ENCODE data around the gene SNX7.

SNX7 gene

GRCh38 chr1:98674075-98674781, 12.7 kb downstream of the SNX7 start:
- Mint-ChIP-seq H3K36me3 (ENCODE audit: insufficient read depth) (no peaks in the 10 kb centered on the region), H3K27ac (ENCODE audit: low read depth) (no peak overlapping the region), H3K4me1 (no peaks in the 10 kb centered on the region), H3K9me3 (no peaks in the 10 kb centered on the region), H3K4me3 (no peak overlapping the region), H3K27me3 (peaks cover 6% of the 10 kb centered on the region)
- DNase-seq (ENCODE audit: low spot score in 2 of 2) (no peak), ATAC-seq (replicated peaks; ENCODE audit: extremely low read depth, poor library complexity, severe bottlenecking) (no peak)

- no peaks in the 10 kb centered on the region for H3K4me1 Mint-ChIP-seq
- ATAC-seq (replicated peaks; ENCODE audit: extremely low read depth, poor library complexity, severe bottlenecking): no peak
Observed at GRCh38 chr1:98675282-98675681, 13.8 kb downstream of the SNX7 start.

GRCh38 chr1:98677288-98677687, 15.8 kb downstream of the SNX7 start:
- DNase-seq (ENCODE audit: low spot score in 2 of 2) (no peak), ATAC-seq (replicated peaks; ENCODE audit: extremely low read depth, poor library complexity, severe bottlenecking) (no peak)
- H3K4me3 Mint-ChIP-seq: no peak overlapping the region

More at GRCh38 chr1:98675282-98675681, 13.8 kb downstream of the SNX7 start:
- Mint-ChIP-seq H3K27me3 (no peaks in the 10 kb centered on the region), H3K27ac (ENCODE audit: low read depth) (no peak overlapping the region), H3K36me3 (ENCODE audit: insufficient read depth) (no peaks in the 10 kb centered on the region), H3K9me3 (no peaks in the 10 kb centered on the region), H3K4me3 (no peak overlapping the region)
- no peak for DNase-seq (ENCODE audit: low spot score in 2 of 2)

GRCh38 chr1:98681812-98682211, 20.3 kb downstream of the SNX7 start:
- H3K4me3 Mint-ChIP-seq: no peak overlapping the region
- H3K27ac Mint-ChIP-seq (ENCODE audit: low read depth): no peak overlapping the region
- DNase-seq (ENCODE audit: low spot score in 2 of 2) (no peak), ATAC-seq (replicated peaks; ENCODE audit: extremely low read depth, poor library complexity, severe bottlenecking) (no peak)
- no peaks in the 10 kb centered on the region for H3K36me3 Mint-ChIP-seq (ENCODE audit: insufficient read depth)
- H3K9me3 Mint-ChIP-seq: no peaks in the 10 kb centered on the region
- no peaks in the 10 kb centered on the region for H3K27me3 Mint-ChIP-seq
- H3K4me1 Mint-ChIP-seq: no peaks in the 10 kb centered on the region

More at GRCh38 chr1:98677288-98677687, 15.8 kb downstream of the SNX7 start:
- Mint-ChIP-seq H3K27me3 (no peaks in the 10 kb centered on the region), H3K36me3 (ENCODE audit: insufficient read depth) (no peaks in the 10 kb centered on the region), H3K27ac (ENCODE audit: low read depth) (no peak overlapping the region), H3K9me3 (no peaks in the 10 kb centered on the region), H3K4me1 (no peaks in the 10 kb centered on the region)

- no peaks in the 10 kb centered on the region for H3K27me3 Mint-ChIP-seq
- no peaks in the 10 kb centered on the region for H3K9me3 Mint-ChIP-seq
- no peak overlapping the region for H3K27ac Mint-ChIP-seq (ENCODE audit: low read depth)
- H3K36me3 Mint-ChIP-seq (ENCODE audit: insufficient read depth): no peaks in the 10 kb centered on the region
- no peak overlapping the region for H3K4me3 Mint-ChIP-seq
- no peak for ATAC-seq (replicated peaks; ENCODE audit: extremely low read depth, poor library complexity, severe bottlenecking)
- H3K4me1 Mint-ChIP-seq: no peaks in the 10 kb centered on the region
- no peak for DNase-seq (ENCODE audit: low spot score in 2 of 2)
Observed at GRCh38 chr1:98688110-98688739, 26.7 kb downstream of the SNX7 start.

- Mint-ChIP-seq H3K27ac (ENCODE audit: low read depth) (no peak overlapping the region), H3K27me3 (no peaks in the 10 kb centered on the region), H3K4me3 (no peak overlapping the region), H3K4me1 (no peaks in the 10 kb centered on the region), H3K36me3 (ENCODE audit: insufficient read depth) (peaks cover 3% of the 10 kb centered on the region), H3K9me3 (no peaks in the 10 kb centered on the region)
- ATAC-seq (replicated peaks; ENCODE audit: extremely low read depth, poor library complexity, severe bottlenecking) (no peak), DNase-seq (ENCODE audit: low spot score in 2 of 2) (no peak)
Observed at GRCh38 chr1:98690576-98690975, 29.1 kb downstream of the SNX7 start.

GRCh38 chr1:98692482-98692881, 31.0 kb downstream of the SNX7 start:
- Mint-ChIP-seq H3K4me1 (no peaks in the 10 kb centered on the region), H3K4me3 (no peak overlapping the region), H3K9me3 (no peaks in the 10 kb centered on the region), H3K36me3 (ENCODE audit: insufficient read depth) (peaks cover 3% of the 10 kb centered on the region), H3K27me3 (no peaks in the 10 kb centered on the region), H3K27ac (ENCODE audit: low read depth) (no peak overlapping the region)
- DNase-seq (ENCODE audit: low spot score in 2 of 2) (no peak), ATAC-seq (replicated peaks; ENCODE audit: extremely low read depth, poor library complexity, severe bottlenecking) (no peak)

GRCh38 chr1:98693385-98693784, 31.9 kb downstream of the SNX7 start:
- Mint-ChIP-seq H3K4me3 (no peak overlapping the region), H3K9me3 (no peaks in the 10 kb centered on the region), H3K27ac (ENCODE audit: low read depth) (no peak overlapping the region), H3K4me1 (no peaks in the 10 kb centered on the region), H3K36me3 (ENCODE audit: insufficient read depth) (peaks cover 3% of the 10 kb centered on the region), H3K27me3 (no peaks in the 10 kb centered on the region)
- DNase-seq (ENCODE audit: low spot score in 2 of 2) (no peak), ATAC-seq (replicated peaks; ENCODE audit: extremely low read depth, poor library complexity, severe bottlenecking) (no peak)

- Mint-ChIP-seq H3K27ac (ENCODE audit: low read depth) (no peak overlapping the region), H3K4me1 (no peaks in the 10 kb centered on the region), H3K4me3 (no peak overlapping the region), H3K36me3 (ENCODE audit: insufficient read depth) (peaks cover 3% of the 10 kb centered on the region), H3K27me3 (no peaks in the 10 kb centered on the region), H3K9me3 (no peaks in the 10 kb centered on the region)
- no peak for DNase-seq (ENCODE audit: low spot score in 2 of 2)
- no peak for ATAC-seq (replicated peaks; ENCODE audit: extremely low read depth, poor library complexity, severe bottlenecking)
Observed at GRCh38 chr1:98696077-98696476, 34.6 kb downstream of the SNX7 start.

- no peak overlapping the region for H3K4me3 Mint-ChIP-seq
Observed at GRCh38 chr1:98697781-98698180, 36.3 kb downstream of the SNX7 start.

GRCh38 chr1:98698625-98699024, 37.1 kb downstream of the SNX7 start:
- ATAC-seq (replicated peaks; ENCODE audit: extremely low read depth, poor library complexity, severe bottlenecking): no peak
- no peak overlapping the region for H3K27ac Mint-ChIP-seq (ENCODE audit: low read depth)

More at GRCh38 chr1:98697781-98698180, 36.3 kb downstream of the SNX7 start:
- peaks cover 3% of the 10 kb centered on the region for H3K36me3 Mint-ChIP-seq (ENCODE audit: insufficient read depth)
- H3K4me1 Mint-ChIP-seq: no peaks in the 10 kb centered on the region
- H3K27ac Mint-ChIP-seq (ENCODE audit: low read depth): no peak overlapping the region
- no peak for ATAC-seq (replicated peaks; ENCODE audit: extremely low read depth, poor library complexity, severe bottlenecking)
- no peak for DNase-seq (ENCODE audit: low spot score in 2 of 2)
- no peaks in the 10 kb centered on the region for H3K9me3 Mint-ChIP-seq
- H3K27me3 Mint-ChIP-seq: no peaks in the 10 kb centered on the region

GRCh38 chr1:98700228-98700627, 38.7 kb downstream of the SNX7 start:
- no peak overlapping the region for H3K4me3 Mint-ChIP-seq
- DNase-seq (ENCODE audit: low spot score in 2 of 2): no peak
- no peaks in the 10 kb centered on the region for H3K27me3 Mint-ChIP-seq
- no peak overlapping the region for H3K27ac Mint-ChIP-seq (ENCODE audit: low read depth)
- no peaks in the 10 kb centered on the region for H3K36me3 Mint-ChIP-seq (ENCODE audit: insufficient read depth)
- H3K9me3 Mint-ChIP-seq: no peaks in the 10 kb centered on the region
- no peaks in the 10 kb centered on the region for H3K4me1 Mint-ChIP-seq
- no peak for ATAC-seq (replicated peaks; ENCODE audit: extremely low read depth, poor library complexity, severe bottlenecking)

More at GRCh38 chr1:98698625-98699024, 37.1 kb downstream of the SNX7 start:
- Mint-ChIP-seq H3K36me3 (ENCODE audit: insufficient read depth) (peaks cover 3% of the 10 kb centered on the region), H3K9me3 (no peaks in the 10 kb centered on the region), H3K4me3 (no peak overlapping the region), H3K4me1 (no peaks in the 10 kb centered on the region), H3K27me3 (no peaks in the 10 kb centered on the region)
- no peak for DNase-seq (ENCODE audit: low spot score in 2 of 2)

- H3K36me3 Mint-ChIP-seq (ENCODE audit: insufficient read depth): peaks cover 2% of the 10 kb centered on the region
- no peak for DNase-seq (ENCODE audit: low spot score in 2 of 2)
- no peaks in the 10 kb centered on the region for H3K9me3 Mint-ChIP-seq
Observed at GRCh38 chr1:98702976-98703375, 41.5 kb downstream of the SNX7 start.

More at GRCh38 chr1:98702976-98703375, 41.5 kb downstream of the SNX7 start:
- no peak for ATAC-seq (replicated peaks; ENCODE audit: extremely low read depth, poor library complexity, severe bottlenecking)
- Mint-ChIP-seq H3K27me3 (no peaks in the 10 kb centered on the region), H3K27ac (ENCODE audit: low read depth) (no peak overlapping the region), H3K4me1 (no peaks in the 10 kb centered on the region), H3K4me3 (no peak overlapping the region)
